ENCODE measurements around the gene PIK3R5.
A peak's percentile ranks its signal among the peaks of the same experiment; 100 is the strongest.

Gene PIK3R5

GRCh38 chr17:8959312-8959918 lies 6.1 kb downstream of the PIK3R5 start:
- TF ChIP-seq, protein P1, sequence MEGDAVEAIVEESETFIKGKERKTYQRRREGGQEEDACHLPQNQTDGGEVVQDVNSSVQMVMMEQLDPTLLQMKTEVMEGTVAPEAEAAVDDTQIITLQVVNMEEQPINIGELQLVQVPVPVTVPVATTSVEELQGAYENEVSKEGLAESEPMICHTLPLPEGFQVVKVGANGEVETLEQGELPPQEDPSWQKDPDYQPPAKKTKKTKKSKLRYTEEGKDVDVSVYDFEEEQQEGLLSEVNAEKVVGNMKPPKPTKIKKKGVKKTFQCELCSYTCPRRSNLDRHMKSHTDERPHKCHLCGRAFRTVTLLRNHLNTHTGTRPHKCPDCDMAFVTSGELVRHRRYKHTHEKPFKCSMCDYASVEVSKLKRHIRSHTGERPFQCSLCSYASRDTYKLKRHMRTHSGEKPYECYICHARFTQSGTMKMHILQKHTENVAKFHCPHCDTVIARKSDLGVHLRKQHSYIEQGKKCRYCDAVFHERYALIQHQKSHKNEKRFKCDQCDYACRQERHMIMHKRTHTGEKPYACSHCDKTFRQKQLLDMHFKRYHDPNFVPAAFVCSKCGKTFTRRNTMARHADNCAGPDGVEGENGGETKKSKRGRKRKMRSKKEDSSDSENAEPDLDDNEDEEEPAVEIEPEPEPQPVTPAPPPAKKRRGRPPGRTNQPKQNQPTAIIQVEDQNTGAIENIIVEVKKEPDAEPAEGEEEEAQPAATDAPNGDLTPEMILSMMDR (IDR thresholded peaks at IDR 0.05; ENCODE audit: insufficient read depth, low read depth, low read length, missing control alignments): no peak
- H3K4me3 ChIP-seq (ENCODE audit: low read depth, low read length): no peak overlapping the region
- no peak for DNase-seq (ENCODE audit: low read depth)

- TF ChIP-seq, protein P1 (IDR thresholded peaks at IDR 0.05; ENCODE audit: insufficient read depth, low read depth, low read length, missing control alignments): no peak
- no peak for DNase-seq (ENCODE audit: low read depth)
- H3K4me3 ChIP-seq (ENCODE audit: low read depth, low read length): peak overlapping the region; percentile 32; the same call in 1 of the 2 replicates
Measured at GRCh38 chr17:8957721-8958120, 7.8 kb downstream of the PIK3R5 start.

DNA sequence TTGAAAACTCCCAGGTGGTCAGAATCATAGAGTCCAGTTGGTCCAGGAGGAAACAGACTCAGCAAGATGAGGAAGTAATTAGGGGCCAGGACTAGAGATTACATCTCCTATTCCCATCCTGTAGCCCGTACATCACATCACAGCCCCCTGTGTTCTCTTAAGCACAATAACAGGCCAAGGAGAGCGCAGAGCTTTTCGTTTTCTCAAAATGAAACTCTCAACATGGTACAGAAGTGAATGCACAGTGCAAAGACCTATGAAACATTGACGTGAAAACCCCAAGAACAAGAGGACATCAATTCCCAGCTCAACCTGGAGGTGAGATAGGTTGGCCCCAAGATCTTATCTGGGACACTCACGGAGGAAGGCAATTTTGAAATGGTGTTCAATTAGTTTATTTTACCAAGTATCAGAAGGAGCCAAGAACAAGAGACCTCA lies 9.0 kb downstream of the PIK3R5 start:
- TF ChIP-seq, protein P1 (IDR thresholded peaks at IDR 0.05; ENCODE audit: insufficient read depth, low read depth, low read length, missing control alignments): no peak
- DNase-seq (ENCODE audit: low read depth): peak; percentile 93
- H3K4me3 ChIP-seq (ENCODE audit: low read depth, low read length): peak overlapping the region; percentile 35

GRCh38 chr17:8955021-8955959 lies 10.2 kb downstream of the PIK3R5 start:
- TF ChIP-seq, protein P1 (IDR thresholded peaks at IDR 0.05; ENCODE audit: insufficient read depth, low read depth, low read length, missing control alignments): no peak
- H3K4me3 ChIP-seq (ENCODE audit: low read depth, low read length): 0 out of 2 replicates have a peak overlapping the region, but pooled peaks have one; percentile 1
- DNase-seq (ENCODE audit: low read depth): no peak

GRCh38 chr17:8954339-8954738 lies 11.2 kb downstream of the PIK3R5 start:
- TF ChIP-seq, protein P1 (IDR thresholded peaks at IDR 0.05; ENCODE audit: insufficient read depth, low read depth, low read length, missing control alignments): no peak
- peak; percentile 87 for DNase-seq (ENCODE audit: low read depth)
- H3K4me3 ChIP-seq (ENCODE audit: low read depth, low read length): no peak overlapping the region

- TF ChIP-seq, protein P1 (IDR thresholded peaks at IDR 0.05; ENCODE audit: insufficient read depth, low read depth, low read length, missing control alignments): no peak
- H3K4me3 ChIP-seq (ENCODE audit: low read depth, low read length): no peak overlapping the region
- peak; percentile 58 for DNase-seq (ENCODE audit: low read depth)
Measured at GRCh38 chr17:8953156-8953885, 12.2 kb downstream of the PIK3R5 start.
